ENCODE measurements around the gene SMIM24.

- TF ChIP-seq, protein P1, sequence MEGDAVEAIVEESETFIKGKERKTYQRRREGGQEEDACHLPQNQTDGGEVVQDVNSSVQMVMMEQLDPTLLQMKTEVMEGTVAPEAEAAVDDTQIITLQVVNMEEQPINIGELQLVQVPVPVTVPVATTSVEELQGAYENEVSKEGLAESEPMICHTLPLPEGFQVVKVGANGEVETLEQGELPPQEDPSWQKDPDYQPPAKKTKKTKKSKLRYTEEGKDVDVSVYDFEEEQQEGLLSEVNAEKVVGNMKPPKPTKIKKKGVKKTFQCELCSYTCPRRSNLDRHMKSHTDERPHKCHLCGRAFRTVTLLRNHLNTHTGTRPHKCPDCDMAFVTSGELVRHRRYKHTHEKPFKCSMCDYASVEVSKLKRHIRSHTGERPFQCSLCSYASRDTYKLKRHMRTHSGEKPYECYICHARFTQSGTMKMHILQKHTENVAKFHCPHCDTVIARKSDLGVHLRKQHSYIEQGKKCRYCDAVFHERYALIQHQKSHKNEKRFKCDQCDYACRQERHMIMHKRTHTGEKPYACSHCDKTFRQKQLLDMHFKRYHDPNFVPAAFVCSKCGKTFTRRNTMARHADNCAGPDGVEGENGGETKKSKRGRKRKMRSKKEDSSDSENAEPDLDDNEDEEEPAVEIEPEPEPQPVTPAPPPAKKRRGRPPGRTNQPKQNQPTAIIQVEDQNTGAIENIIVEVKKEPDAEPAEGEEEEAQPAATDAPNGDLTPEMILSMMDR (IDR thresholded peaks at IDR 0.05): no peak
- no peak for TF ChIP-seq EZH2 (IDR thresholded peaks at IDR 0.05)
Observed at GRCh38 chr19:3474010-3474409, 6.3 kb downstream of the SMIM24 start.

All from neural progenitor cell (in vitro differentiated cells).